GM21526 (cell line): ENCODE data around the gene USP12.
"Not testable (repeated sequence)": the region's sequence is repeated elsewhere in the genome, so short reads cannot be mapped to it uniquely, and the experiment has no call there.

Experiments used
- ATAC-seq: cut with Tn5 transposase; IDR thresholded peaks from one replicate; pipeline ENCODE4 v1.9.1; 2021; ENCODE audit warnings: moderate library complexity; ENCODE audit not compliant: unreplicated experiment, low FRiP score

Gene USP12, protein sequence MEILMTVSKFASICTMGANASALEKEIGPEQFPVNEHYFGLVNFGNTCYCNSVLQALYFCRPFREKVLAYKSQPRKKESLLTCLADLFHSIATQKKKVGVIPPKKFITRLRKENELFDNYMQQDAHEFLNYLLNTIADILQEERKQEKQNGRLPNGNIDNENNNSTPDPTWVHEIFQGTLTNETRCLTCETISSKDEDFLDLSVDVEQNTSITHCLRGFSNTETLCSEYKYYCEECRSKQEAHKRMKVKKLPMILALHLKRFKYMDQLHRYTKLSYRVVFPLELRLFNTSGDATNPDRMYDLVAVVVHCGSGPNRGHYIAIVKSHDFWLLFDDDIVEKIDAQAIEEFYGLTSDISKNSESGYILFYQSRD

DNA sequence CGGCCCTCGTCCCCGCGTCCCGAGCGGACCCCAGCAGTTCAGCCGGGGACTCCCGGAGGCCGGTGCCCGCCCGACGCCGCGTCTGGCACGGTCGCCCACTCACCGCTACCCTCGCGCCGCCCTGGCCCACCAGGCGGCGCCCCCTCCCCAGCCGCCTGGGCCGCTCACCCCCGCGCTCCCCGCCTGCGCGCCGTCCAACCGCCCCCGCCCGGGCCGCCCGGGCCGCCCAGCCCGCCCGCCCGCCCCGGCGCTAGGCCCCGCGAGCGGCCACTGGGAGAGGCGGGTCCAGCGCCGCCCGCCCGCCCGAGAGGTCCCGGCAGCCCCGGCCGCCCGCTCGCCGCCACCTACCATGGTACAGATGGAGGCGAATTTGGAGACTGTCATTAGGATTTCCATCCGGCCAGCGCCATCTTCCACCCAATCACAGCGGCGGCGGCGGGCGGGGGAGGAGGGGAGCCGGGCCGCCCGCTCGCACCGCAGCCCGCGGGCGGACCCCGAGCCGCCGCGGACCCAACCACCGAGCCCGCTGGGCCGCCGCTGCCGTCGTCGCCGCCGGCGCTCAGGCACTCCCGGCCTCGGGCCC, at the start of gene USP12:
USP12 (minus strand) TSS at position 568 of the 583 bp plus-strand sequence; CDS start at position 396, 172 bp downstream.
- peak; percentile 22 for ATAC-seq

DNA sequence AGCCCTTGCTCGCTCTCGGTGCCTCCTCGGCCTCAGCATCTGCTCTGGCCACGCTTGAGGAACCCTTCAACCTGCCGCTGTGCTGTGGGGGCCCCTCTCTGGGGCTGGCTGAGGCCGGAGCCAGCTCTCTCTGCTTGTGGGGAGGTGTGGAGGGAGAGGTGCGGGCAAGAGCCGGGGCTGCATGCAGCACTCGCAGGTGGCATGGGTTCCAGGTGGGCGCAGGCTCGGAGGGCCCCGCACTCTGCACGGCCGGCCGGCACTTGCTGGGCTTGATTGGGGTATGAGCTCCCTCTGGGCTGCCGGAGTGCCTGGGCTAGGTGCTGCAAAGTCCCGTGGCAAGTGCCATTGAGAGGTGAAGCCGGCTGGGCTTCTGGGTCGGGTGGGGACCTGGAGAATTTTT, 48.0 kb upstream of the USP12 start:
- ATAC-seq = no peak

DNA sequence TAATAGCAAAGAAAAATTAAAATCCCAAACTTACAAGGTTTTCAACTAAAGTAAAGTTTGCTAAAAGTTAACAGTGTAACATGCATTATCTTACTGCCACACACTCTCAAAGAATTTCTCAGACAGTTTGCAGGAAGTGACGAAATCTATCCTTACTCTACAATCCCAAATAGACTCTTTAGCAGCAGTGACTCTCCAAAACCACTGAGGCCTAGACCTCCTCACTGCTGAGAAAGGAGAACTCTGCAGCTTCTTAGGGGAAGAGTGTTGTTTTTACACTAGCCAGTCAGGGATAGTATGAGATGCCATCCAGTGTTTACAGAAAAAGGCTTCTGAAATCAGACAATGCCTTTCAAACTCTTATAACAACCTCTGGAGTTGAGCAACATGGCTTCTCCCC, 47.2 kb upstream of the USP12 start:
- not testable (repeated sequence) for ATAC-seq

DNA sequence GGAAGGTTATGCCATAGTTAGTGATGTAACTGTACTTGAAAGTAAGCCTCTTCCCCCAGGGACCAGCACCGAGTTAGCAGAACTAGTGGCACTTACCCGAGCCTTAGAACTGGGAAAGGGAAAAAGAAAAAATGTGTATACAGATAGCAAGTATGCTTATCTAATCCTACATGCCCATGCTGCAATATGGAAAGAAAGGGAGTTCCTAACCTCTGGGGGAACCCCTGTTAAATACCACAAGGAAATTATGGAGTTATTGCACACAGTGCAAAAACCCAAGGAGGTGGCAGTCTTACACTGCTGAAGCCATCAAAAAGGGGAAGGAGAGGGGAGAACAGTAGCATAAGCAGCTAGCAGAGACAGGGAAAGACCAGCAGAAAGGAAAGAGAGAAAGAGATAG, 46.2 kb upstream of the USP12 start:
- ATAC-seq = not testable (repeated sequence)

DNA sequence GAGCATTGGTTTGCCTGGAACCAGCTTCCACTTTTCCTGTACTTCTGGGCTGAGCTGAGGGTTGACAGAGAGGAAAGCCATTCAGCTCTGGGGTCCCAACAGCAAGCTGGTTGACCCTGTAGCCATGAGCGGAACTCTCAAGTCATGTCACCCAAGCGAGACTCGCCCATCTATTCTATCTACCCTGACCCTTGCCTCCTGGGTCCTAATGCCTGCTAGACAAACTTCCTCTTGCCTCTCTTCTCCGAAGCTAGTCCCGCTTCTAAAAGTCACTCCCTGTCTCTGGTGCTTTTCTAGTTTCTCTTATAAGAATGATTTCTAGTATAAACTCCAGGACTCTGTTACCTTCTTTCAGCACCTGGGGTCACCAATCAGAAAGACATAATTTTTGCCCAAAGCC, 41.8 kb upstream of the USP12 start:
- not testable (repeated sequence) for ATAC-seq

DNA sequence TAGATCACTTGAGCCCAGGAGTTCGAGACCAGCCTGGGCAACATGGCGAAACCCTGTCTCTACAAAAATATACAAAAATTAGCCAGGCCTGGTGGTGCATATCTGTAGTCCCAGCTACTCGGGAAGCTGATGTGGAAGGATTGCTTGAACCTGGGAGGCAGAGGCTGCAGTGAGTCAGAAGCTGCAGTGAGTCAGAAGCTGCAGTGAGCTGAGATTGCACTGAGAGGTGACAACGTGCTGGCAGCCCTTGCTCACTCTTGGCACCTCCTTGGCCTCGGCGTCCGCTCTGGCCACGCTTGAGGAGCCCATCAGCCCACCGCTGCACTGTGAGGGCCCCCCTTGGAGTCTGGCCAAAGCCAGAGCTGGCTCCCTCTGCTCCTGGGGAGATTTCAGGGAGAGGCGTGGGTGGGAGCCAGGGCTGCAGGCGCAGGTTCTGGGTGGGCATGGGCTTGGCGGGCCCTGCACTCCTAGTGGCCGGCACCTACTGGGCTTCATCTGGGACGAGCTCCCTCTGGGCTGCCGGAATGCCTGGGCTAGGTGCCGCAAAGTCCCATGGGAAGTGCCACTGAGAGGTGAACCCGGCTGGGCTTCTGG, 40.3 kb upstream of the USP12 start:
- no peak for ATAC-seq

DNA sequence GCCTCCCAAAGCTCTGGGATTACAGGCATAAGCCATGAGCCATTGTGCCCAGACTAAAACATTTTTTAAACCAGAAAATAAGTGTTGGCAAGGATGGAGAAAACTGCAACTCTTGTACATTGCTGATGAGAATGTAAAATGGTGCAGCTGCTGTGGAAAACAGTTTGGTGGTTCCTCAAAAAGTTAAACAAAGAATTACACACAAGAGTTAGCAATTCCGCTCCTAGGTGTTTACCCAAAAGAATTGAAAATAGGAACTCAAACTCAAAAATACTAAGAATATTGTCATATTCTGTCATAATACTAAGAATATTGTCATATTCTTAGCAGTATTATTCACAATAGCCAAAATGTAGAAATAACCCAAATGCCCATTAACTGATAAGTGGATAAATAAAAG, 39.7 kb upstream of the USP12 start:
- ATAC-seq = no peak

DNA sequence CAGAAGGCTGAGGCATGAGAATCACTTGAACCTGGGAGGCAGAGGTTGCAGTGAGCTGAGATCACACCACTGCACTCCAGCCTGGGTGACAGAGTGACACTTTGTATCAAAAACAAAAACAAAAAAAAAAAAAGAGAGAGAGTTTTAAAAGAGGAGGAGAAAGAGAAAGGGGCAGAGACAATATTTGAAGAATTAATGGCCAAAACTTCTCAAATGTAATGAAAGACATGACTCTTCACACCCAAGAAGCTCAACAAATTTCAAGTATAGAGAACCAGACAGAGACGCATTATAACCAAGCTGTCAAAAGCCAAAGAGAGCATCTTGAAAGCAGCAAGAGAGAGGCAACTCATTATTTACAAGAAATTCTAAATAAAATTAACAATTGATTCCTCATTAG, 36.9 kb upstream of the USP12 start:
- ATAC-seq = no peak

DNA sequence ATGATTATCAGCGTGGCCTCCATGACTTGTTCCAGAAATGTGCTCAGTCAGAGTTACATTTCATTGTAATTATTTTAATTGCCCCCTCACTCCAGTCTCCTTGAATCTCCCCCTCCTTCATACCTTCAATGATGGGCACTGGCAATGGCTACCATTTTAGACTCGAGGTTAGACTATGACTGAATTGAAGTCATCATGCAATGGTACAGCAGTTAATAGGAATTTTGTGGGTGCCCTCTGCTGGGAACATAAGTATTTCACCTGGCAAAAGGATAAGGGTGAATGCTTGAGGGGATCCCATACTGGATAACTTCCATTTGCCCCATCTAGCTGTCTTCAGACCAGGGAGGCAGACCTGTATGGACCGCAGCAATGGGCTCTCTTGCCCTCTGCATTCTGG, 32.2 kb upstream of the USP12 start:
- ATAC-seq = no peak

DNA sequence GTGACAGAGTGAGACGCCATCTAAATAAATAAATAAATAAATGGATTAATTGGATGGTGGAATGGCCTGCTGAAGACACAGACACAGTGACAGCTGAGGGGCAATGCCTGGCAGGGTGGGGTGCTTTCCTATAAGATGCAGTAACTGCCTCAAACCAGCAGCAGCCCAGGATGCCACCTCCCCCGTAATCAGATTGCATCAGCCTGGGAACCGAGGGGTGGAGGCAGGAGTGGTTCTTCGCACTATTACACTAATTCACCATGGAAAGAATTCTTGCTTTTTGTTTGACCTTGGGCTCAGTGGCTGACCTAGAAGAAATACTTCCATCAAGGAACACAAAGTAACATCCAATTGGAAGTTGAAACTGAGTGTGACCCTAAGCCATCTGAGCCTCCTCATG, 31.6 kb upstream of the USP12 start:
- ATAC-seq = no peak

DNA sequence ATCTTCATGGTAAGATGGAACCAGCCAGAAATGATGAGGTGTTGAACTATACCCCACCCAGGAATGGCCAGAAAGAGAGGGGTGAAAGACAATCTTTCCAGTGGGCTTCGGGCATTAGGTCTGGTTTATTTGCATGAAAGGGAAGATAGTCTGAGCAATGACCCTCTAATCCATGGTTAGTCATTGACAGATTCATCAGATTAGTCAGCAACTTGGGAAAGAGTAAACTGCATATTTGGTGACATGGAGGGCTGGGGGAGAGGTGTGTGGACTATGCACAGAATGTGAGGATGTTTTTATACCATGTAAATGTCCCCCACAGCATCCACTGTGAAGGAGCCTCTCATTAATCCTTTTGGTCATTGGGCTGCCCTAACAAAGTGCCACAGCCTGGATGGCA, 30.1 kb upstream of the USP12 start:
- no peak for ATAC-seq

DNA sequence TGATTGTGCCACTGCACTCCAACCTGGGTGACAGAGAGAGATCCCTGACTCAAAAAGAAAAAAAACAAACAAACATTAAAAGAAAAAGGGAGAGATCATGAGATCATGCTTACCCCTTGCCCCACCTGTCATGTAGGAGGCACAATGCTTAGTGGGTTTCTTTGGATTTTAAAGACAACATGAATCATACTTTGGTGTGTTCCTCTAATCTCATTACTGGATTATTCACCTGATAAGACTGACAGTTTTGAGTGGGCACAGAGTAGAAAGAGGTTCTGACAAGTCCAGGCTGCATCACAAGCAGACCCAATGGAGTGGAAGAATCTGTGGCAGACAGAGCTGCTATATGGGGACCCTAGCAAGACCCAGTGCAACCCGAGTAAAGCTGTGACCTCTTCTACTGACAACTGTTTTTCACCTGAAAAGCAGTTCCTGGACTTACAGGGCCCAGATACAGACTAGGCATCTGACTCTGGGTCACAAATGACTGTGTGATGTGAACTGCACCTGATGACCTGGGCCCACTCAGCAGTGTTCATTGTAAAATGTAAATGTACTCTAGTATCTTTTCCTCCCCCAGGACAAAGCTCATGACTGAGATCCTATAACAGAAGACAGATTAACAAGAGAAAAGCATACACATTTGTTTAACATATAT, 28.9 kb upstream of the USP12 start:
- no peak for ATAC-seq

DNA sequence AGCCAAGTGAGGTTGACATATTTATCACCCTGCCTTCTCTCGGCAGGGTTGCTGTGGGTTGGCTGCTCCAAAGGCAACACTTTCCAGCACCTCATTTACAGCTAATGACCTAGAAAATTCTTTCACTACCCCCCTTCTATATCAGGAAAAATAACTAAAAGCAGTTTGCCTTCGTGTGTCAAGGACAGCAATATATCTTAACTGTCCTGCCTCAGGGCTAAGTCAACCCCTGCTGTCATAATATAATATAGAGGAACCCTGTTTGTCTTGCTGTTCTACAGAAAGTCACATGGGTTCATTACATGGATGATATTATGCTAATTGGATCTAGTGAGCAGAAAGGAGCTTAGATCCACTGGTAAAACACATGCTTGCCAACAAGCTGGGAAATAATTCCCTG, 28.1 kb upstream of the USP12 start:
- no peak for ATAC-seq

DNA sequence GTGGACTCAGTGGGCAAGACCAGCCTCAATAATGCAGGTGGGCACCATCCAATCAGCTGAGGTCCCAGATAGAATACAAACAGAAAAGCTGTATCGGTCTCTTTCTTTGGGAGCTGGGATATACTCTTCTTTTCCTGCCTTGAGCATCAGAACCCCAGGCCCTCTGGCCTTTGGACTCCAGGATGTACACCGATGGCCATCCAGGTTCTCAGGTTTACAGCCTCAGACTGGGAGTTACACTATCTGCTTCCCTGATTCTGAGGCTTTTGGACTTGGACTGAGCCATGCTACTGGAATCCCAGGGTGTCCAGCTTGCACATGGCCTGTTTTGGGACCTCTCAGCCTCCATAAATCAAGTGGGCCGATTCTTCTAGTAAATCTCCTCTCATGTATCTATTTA, 27.6 kb upstream of the USP12 start:
- ATAC-seq = no peak

DNA sequence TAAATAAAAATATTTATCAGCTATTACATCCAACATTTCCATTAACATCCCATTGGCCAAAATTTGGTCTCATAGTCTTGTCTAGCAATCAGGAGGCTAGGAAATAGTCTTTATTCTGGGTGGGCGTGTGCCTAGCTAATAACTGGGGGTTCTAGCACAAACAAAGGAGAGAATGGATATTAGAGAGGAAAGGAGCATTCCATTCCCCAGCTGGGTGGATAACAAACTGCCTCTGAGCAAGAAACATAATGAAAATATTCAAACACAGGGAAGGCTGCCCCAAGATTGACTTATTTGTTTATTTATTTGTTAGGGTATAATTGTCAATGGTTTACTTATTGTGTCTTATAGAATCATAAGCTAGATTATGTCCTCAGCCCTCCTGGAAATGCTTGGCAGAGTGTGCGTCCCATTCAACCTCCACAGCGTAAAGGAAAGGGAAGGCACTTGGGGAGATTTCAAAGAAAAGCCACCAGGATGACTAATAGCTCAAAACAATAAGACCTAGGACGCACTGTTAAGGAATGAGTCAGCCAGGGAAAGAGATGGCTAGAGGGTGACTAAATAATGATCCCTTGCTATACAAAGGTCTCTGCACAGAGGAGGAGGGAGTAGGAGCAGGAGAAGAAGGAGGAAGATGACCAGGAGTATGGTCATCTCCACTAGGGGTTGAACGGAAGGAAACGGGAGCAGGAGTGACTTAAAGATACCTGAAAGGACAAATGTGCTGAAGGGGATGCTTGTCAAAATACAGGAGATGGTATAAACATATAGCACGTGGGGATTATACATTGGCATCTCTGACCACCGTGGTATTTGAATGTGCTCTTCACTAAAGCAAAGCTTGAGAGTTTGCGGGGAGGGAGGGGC, 23.5 kb upstream of the USP12 start:
- ATAC-seq = no peak

DNA sequence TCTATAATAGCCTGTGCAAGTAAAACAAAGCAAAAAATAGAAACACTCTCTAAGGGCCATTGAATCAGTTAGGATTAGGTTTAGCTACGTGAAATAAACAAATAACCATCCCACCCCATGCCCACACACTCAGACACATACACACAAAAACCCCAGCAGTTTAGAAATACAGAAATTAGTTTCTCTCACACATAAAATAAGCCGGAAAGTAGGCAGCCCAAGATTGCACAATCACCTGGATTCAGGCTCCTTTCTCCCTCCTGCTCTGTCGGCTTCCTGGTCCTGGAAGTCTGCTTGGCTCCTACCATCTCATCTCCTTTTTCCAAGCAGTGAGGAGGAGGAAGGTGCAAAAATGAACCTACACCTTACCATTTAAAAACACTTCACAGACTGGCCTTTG, 22.6 kb upstream of the USP12 start:
- no peak for ATAC-seq

DNA sequence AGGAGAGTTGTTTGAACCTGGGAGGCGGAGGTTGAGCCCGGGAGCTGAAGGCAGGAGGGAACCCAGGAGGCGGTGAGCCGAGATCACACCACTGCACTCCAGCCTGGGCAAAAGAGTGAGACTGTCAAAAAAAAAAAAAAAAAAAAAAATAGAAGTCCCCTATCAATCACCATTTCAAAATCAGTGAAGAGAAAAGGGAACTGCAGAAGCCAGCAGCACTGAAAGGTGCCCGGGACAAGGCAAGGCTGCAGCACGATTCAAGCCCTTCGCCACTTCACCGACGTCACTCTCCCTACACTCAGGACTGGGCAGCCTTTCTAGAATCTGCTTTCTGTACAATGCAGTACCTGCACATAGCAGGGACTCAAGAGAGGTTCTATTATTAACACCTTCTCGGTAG, 21.9 kb upstream of the USP12 start:
- ATAC-seq = no peak

DNA sequence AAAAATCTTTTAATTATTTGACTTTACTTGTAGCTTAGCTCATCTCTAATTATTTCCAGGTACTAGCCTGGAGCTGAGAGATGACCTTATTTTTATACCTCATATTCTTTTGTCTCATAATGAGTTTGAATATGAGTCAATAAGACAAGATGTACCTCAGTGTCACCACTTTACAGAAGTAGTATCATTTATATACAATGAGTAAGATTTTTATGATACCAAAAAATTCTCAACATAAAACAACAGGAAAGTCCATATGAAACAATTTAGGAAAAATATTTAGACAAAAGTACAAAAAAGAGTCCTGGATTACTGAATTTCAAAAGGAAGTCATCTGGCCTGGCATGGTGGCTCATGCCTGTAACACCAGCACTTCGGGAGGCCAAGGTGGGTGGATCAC, 21.4 kb upstream of the USP12 start:
- no peak for ATAC-seq

DNA sequence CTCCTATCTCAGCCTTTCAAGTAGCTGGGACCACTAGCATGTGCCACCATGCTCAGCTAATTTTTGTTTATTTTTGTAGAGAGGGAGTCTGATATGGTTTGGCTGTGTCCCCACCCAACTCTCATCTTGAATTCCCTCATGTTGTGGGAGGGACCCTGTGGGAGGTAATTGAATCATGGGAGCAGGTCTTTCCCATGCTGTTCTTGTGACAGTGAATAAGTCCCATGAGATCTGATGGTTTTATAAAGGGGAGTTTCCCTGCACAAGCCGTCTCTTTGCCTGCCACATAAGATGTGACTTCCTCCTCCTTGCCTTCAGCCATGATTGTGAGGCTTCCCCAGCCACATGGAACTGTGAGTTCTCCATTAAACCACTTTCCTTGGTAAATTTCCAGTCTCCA, 20.8 kb upstream of the USP12 start:
- ATAC-seq = not testable (repeated sequence)

DNA sequence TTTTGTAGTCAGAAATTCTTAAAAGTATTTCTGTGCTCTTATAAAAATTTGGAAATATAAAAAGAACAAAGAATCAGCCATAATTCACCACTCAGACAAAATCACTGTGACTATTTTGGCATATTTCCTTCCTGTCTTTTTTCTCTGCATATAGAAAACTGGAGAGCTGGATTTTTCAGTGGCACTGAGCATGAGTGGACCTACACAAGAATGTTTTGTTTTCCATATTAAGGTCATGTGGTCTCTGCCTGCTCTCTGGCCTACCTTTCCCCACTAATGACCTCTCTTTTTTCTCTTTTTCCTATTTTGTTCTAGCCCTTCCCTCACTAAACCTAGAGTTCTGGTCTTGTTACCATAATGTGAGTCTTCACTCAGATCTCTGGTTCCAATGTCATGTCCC, 17.6 kb upstream of the USP12 start:
- ATAC-seq = no peak

DNA sequence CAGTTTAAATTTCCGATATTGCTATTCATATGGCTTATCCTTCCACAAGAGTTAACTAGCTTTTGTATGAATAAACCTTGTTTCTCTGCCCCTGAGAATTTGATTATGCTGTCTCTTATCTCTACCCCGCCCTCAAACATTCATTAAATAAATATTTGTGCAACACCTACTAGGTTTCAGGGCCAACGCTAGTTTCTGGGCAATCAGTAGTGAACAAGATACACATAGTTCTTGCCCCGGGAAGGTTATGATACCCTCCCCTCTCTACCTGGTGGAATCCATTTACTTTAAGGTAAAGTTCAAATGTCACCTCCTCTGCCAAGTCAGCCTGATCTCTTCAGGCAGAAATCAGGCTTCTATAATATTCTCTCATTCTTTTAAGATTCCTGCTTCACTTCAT, 16.6 kb upstream of the USP12 start:
- ATAC-seq = no peak
